Natural killer cell (primary cell): ENCODE results near the gene PTPN5. TPM values are rescaled to one million over a fixed set of nuclear protein-coding genes. Genes with fewer than 3 reads are reported as not detected.

Source experiments
- ATAC-seq, 3 donors: fragments of 150-1000 bp in 2 of 3; fragments of 200-7000 bp in 1 of 3; cut with Tn5 transposase; 1 replicate in 1 of 3; 2 replicates in 2 of 3; pipeline ENCODE4 v1.10.0; 2021; ENCODE audit warnings: mild to moderate bottlenecking in 2 of 3, moderate library complexity in 2 of 3
- DNase-seq, 2 donors: peaks; one replicate each; pipeline versions ENCODE4 v3.0.0 to v3.0.0-alpha.2; 2013 to 2021; ENCODE audit warnings: mixed read lengths in 1 of 2
- H3K27ac ChIP-seq: one replicate; pipeline ENCODE4 v1.5.1; 2013; ENCODE audit warnings: mild to moderate bottlenecking, low read length
- H3K27me3 ChIP-seq: one replicate; pipeline ENCODE4 v1.6.1; 2013; ENCODE audit warnings: low read length; ENCODE audit not compliant: control insufficient read depth, insufficient read depth
- H3K36me3 ChIP-seq: one replicate; pipeline ENCODE4 v1.6.1; 2013; ENCODE audit warnings: low read length; ENCODE audit not compliant: control insufficient read depth, insufficient read depth
- H3K4me1 ChIP-seq: one replicate; pipeline ENCODE4 v1.6.1; 2013; ENCODE audit warnings: low read length; ENCODE audit not compliant: control insufficient read depth, insufficient read depth
- H3K4me3 ChIP-seq: one replicate; pipeline ENCODE4 v1.5.1; 2013; ENCODE audit warnings: low read length
- H3K9me3 ChIP-seq: one replicate; pipeline ENCODE4 v1.6.1; 2013; ENCODE audit warnings: low read length; ENCODE audit not compliant: control insufficient read depth, insufficient read depth
- H3K27ac Mint-ChIP-seq, 2 donors: one replicate each; pipeline ENCODE4 v1.8.0; 2022; ENCODE audit warnings: mild to moderate bottlenecking in 2 of 2, mixed read lengths in 2 of 2, moderate library complexity in 1 of 2
- H3K27me3 Mint-ChIP-seq, 2 donors: one replicate each; pipeline ENCODE4 v1.8.0; 2022; ENCODE audit warnings: low read depth in 2 of 2, mixed read lengths in 2 of 2
- H3K36me3 Mint-ChIP-seq: one replicate; pipeline ENCODE4 v1.8.0; 2022; ENCODE audit warnings: mixed read lengths
- H3K4me1 Mint-ChIP-seq, 2 donors: one replicate each; pipeline ENCODE4 v1.8.0; 2022; ENCODE audit warnings: mixed read lengths in 2 of 2
- H3K4me3 Mint-ChIP-seq: one replicate; pipeline ENCODE4 v1.8.0; 2022; ENCODE audit warnings: mild to moderate bottlenecking, moderate library complexity, mixed read lengths
- H3K9me3 Mint-ChIP-seq, 2 donors: one replicate each; pipeline ENCODE4 v1.8.0; 2022; ENCODE audit warnings: mixed read lengths in 2 of 2
- CTCF ChIP-seq: fragments of 200-600 bp; IDR thresholded peaks from one replicate; pipeline ENCODE4 v1.8.0; 2022; ENCODE audit warnings: antibody characterized with exemption
- WGBS: methylation state at CpG from one replicate; pipeline ENCODE4 v1.1.7; 2013; ENCODE audit warnings: missing lambda C conversion rate; ENCODE audit not compliant: insufficient coverage; 5-methylcytosine and 5-hydroxymethylcytosine counted together
- intact Hi-C: fragments of 100-400 bp; cut with micrococcal nuclease; formaldehyde crosslinking; loops from one replicate; pipeline ENCODE4 v1.14.2; 2022
- total RNA-seq, 4 donors: library from RNA; stranded (reverse); fragments of 120-200 nt in 1 of 4; gene quantifications; one replicate each; pipeline versions ENCODE4 v1.2.3 to v1.2.4, GENCODE V29; 2013 to 2022

The PTPN5 gene
- total RNA-seq, 3 donors from 2014 or later (not counting 1 experiment from before 2014, with no cell fraction given), result not detected

GRCh38 chr11:18731441-18731840, 60.2 kb downstream of the PTPN5 start:
- TF ChIP-seq CTCF, result no peak
- H3K27me3 ChIP-seq, result no peaks in the 10 kb centered on the region
- no peak overlapping the region for H3K4me3 Mint-ChIP-seq
- no peaks in the 10 kb centered on the region for H3K36me3 Mint-ChIP-seq
- peak overlapping the region in 1 of 2 donors; percentile 28 for H3K27ac Mint-ChIP-seq
- H3K9me3 Mint-ChIP-seq, result no peaks in the 10 kb centered on the region
- intact Hi-C loops, result loop anchor here (5.0 to 10.0 kb wide), 2 partner anchors 144 to 617 kb away; partner anchors contain the start of gene UEVLD
- ATAC-seq, result peak in 1 of 3 donors; percentile 26
- peaks cover 0 to 6% of the 10 kb centered on the region in 2 donors for H3K4me1 Mint-ChIP-seq
- no peaks in the 10 kb centered on the region for H3K36me3 ChIP-seq
- no peaks in the 10 kb centered on the region for H3K4me1 ChIP-seq
- H3K4me3 ChIP-seq, result no peak overlapping the region
- H3K27ac ChIP-seq, result no peak overlapping the region
- H3K9me3 ChIP-seq, result no peaks in the 10 kb centered on the region
- peaks cover 0 to 3% of the 10 kb centered on the region in 2 donors for H3K27me3 Mint-ChIP-seq
- no peak for DNase-seq
- WGBS, result 62% methylated on average over 2 of the region's 2 CpGs

- Histone ChIP-seq H3K4me3 (no peak overlapping the region), H3K4me1 (no peaks in the 10 kb centered on the region), H3K36me3 (no peaks in the 10 kb centered on the region), H3K27ac (no peak overlapping the region), H3K27me3 (no peaks in the 10 kb centered on the region), H3K9me3 (no peaks in the 10 kb centered on the region)
- Mint-ChIP-seq H3K27me3 (no peaks in the 10 kb centered on the region), H3K9me3 (no peaks in the 10 kb centered on the region), H3K4me3 (no peak overlapping the region), H3K27ac (no peak overlapping the region), H3K36me3 (no peaks in the 10 kb centered on the region), H3K4me1 (peaks cover 0 to 6% of the 10 kb centered on the region in 2 donors)
- 89% methylated on average over 9 of the region's 9 CpGs for WGBS
- DNase-seq, result no peak
- TF ChIP-seq CTCF, result no peak
- no peak for ATAC-seq
- intact Hi-C loops, result loop anchor here (5.0 to 10.0 kb wide), 2 partner anchors 143 to 615 kb away; partner anchors contain the start of gene UEVLD
These were observed 61.6 kb downstream of the PTPN5 start for GRCh38 chr11:18730020-18730419.

- TF ChIP-seq CTCF, result no peak
- Histone ChIP-seq H3K36me3 (no peaks in the 10 kb centered on the region), H3K27me3 (no peaks in the 10 kb centered on the region), H3K4me3 (no peak overlapping the region), H3K27ac (no peak overlapping the region), H3K4me1 (no peaks in the 10 kb centered on the region), H3K9me3 (no peaks in the 10 kb centered on the region)
- DNase-seq (no peak), ATAC-seq (no peak)
- WGBS, result 91% methylated on average over 16 of the region's 16 CpGs
- H3K4me1 Mint-ChIP-seq, result peaks cover 0 to 6% of the 10 kb centered on the region in 2 donors
- no peak overlapping the region for H3K4me3 Mint-ChIP-seq
- intact Hi-C loops, result loop anchor here (10.0 kb wide), 1 partner anchor 95 kb away; the partner anchor contains the start of gene SPTY2D1
- H3K9me3 Mint-ChIP-seq, result no peaks in the 10 kb centered on the region
- no peaks in the 10 kb centered on the region for H3K36me3 Mint-ChIP-seq
- no peaks in the 10 kb centered on the region for H3K27me3 Mint-ChIP-seq
- no peak overlapping the region for H3K27ac Mint-ChIP-seq
These were observed 62.2 kb downstream of the PTPN5 start for GRCh38 chr11:18729426-18729825.

GRCh38 chr11:18728658-18729057, 62.9 kb downstream of the PTPN5 start:
- Histone ChIP-seq H3K36me3 (no peaks in the 10 kb centered on the region), H3K27me3 (no peaks in the 10 kb centered on the region), H3K27ac (no peak overlapping the region), H3K4me3 (no peak overlapping the region), H3K9me3 (no peaks in the 10 kb centered on the region), H3K4me1 (no peaks in the 10 kb centered on the region)
- no peak for DNase-seq
- Mint-ChIP-seq H3K9me3 (no peaks in the 10 kb centered on the region), H3K36me3 (no peaks in the 10 kb centered on the region), H3K4me3 (no peak overlapping the region), H3K4me1 (peaks cover 0 to 6% of the 10 kb centered on the region in 2 donors), H3K27me3 (no peaks in the 10 kb centered on the region), H3K27ac (no peak overlapping the region)
- no peak for TF ChIP-seq CTCF
- WGBS, result 86% methylated on average over 13 of the region's 13 CpGs
- intact Hi-C loops, result loop anchor here (10.0 kb wide), 1 partner anchor 94 kb away; the partner anchor contains the start of gene SPTY2D1
- no peak for ATAC-seq
